Brain microvascular endothelial cell (primary cell): Measurements from ENCODE around the gene TNFRSF19.

Source experiments
- DNase-seq: peaks from one replicate; pipeline ENCODE4 v3.0.0-alpha.2; 2020
- H3K27ac ChIP-seq: fragments of 250-450 bp; sonication (Bioruptor Pico); 2 replicates; pipeline ENCODE4 v1.5.1; 2020; ENCODE audit warnings: mild to moderate bottlenecking, moderate library complexity
- H3K27me3 ChIP-seq: fragments of 250-450 bp; sonication (Bioruptor Pico); replicated peaks from 2 replicates; pipeline ENCODE4 v1.5.1; 2020; ENCODE audit warnings: mild to moderate bottlenecking
- H3K36me3 ChIP-seq: fragments of 250-450 bp; sonication (Bioruptor Pico); replicated peaks from 2 replicates; pipeline ENCODE4 v1.5.1; 2020; ENCODE audit warnings: mild to moderate bottlenecking
- H3K4me3 ChIP-seq: 2 replicates; pipeline ENCODE4 v1.5.1; 2011; ENCODE audit warnings: low read depth, mild to moderate bottlenecking, control low read depth, low read length, moderate library complexity
- CTCF ChIP-seq: IDR thresholded peaks from 2 replicates; pipeline ENCODE4 v1.5.1; 2011; ENCODE audit warnings: low read depth, mild to moderate bottlenecking, moderate library complexity, low read length, control low read depth, inconsistent platforms; ENCODE audit errors: missing control alignments
- in situ Hi-C: cut with HindIII; loops from 2 replicates; pipeline ENCODE4 v1.10.0; 2017; ENCODE audit warnings: low sequenced_read_pairs, low pct_ligation_motif_present

Gene TNFRSF19

GRCh38 chr13:23718996-23719395 is 148.8 kb downstream of the TNFRSF19 start:
- H3K27ac ChIP-seq, result no peak overlapping the region
- no peak for TF ChIP-seq CTCF
- DNase-seq, result no peak
- H3K27me3 ChIP-seq, result no peaks in the 10 kb centered on the region
- in situ Hi-C loops, result no loop called here
- no peak overlapping the region for H3K4me3 ChIP-seq
- H3K36me3 ChIP-seq, result no peaks in the 10 kb centered on the region

GRCh38 chr13:23722726-23723453 is 152.7 kb downstream of the TNFRSF19 start:
- H3K36me3 ChIP-seq, result no peaks in the 10 kb centered on the region
- DNase-seq, result no peak
- H3K4me3 ChIP-seq, result no peak overlapping the region
- no peak overlapping the region for H3K27ac ChIP-seq
- H3K27me3 ChIP-seq, result no peaks in the 10 kb centered on the region
- in situ Hi-C loops, result no loop called here
- no peak for TF ChIP-seq CTCF

GRCh38 chr13:23723471-23723870 is 153.3 kb downstream of the TNFRSF19 start:
- Histone ChIP-seq H3K27me3 (no peaks in the 10 kb centered on the region), H3K36me3 (no peaks in the 10 kb centered on the region), H3K27ac (no peak overlapping the region), H3K4me3 (no peak overlapping the region)
- in situ Hi-C loops, result no loop called here
- no peak for TF ChIP-seq CTCF
- DNase-seq, result no peak

- no peak for TF ChIP-seq CTCF
- no peak overlapping the region for H3K4me3 ChIP-seq
- no peak for DNase-seq
- no peaks in the 10 kb centered on the region for H3K36me3 ChIP-seq
- in situ Hi-C loops, result no loop called here
- H3K27me3 ChIP-seq, result no peaks in the 10 kb centered on the region
- no peak overlapping the region for H3K27ac ChIP-seq
These were observed 154.2 kb downstream of the TNFRSF19 start for GRCh38 chr13:23724196-23724970.
